IMR-90 (cell line): ENCODE measurements around the gene ADAMTS19. TPM values are rescaled to one million over a fixed set of nuclear protein-coding genes. Genes with fewer than 3 reads are reported as not detected.
"Not testable (repeated sequence)": the region's sequence is repeated elsewhere in the genome, so short reads cannot be mapped to it uniquely, and the experiment has no call there.

Experiments
- ATAC-seq: fragments of 200-7000 bp; cut with Tn5 transposase; 2 replicates; pipeline ENCODE4 v1.9.1; 2020; ENCODE audit warnings: low read depth, mild to moderate bottlenecking, moderate library complexity
- BruUV-seq: library from RNA; stranded (reverse); fragments of 400-500 nt; replicated peaks from 2 replicates; lab custom pipeline; 2021; lab: Mats Ljungman, UMichigan
- CTCF ChIA-PET: fragments of 300-600 bp; formaldehyde crosslinking; extraction: SDS; loops from one replicate; lab custom pipeline; 2021; ENCODE audit warnings: antibody characterized with exemption; lab: Yijun Ruan, JAX
- POLR2A ChIA-PET: fragments of 300-600 bp; sonication (Branson Sonifier 250); formaldehyde crosslinking; loops from one replicate; lab custom pipeline; 2022; ENCODE audit warnings: antibody characterized with exemption; ENCODE audit not compliant: unreplicated experiment; lab: Charles Lee
- DNase-seq: peaks from one replicate; pipeline ENCODE4 v3.0.0; 2013
- H2AFZ ChIP-seq: replicated peaks from 2 replicates; pipeline ENCODE3; 2013; ENCODE audit warnings: low read length, mild to moderate bottlenecking; ENCODE audit not compliant: poor library complexity
- H2AK5ac ChIP-seq: 2 replicates; pipeline ENCODE4 v1.6.1; 2013; ENCODE audit warnings: low read depth, low read length, inconsistent platforms
- H2AK9ac ChIP-seq: replicated peaks from 2 replicates; pipeline ENCODE3; 2013; ENCODE audit warnings: mild to moderate bottlenecking, low read depth, low read length, moderate library complexity; ENCODE audit not compliant: poor library complexity
- H2BK120ac ChIP-seq: 2 replicates; pipeline ENCODE4 v1.6.1; 2013; ENCODE audit warnings: low read depth, low read length, inconsistent platforms
- H2BK15ac ChIP-seq: 3 replicates; pipeline ENCODE4 v1.6.1; 2013; ENCODE audit warnings: low read depth, low read length, inconsistent platforms
- H2BK20ac ChIP-seq: 2 replicates; pipeline ENCODE4 v1.6.1; 2013; ENCODE audit warnings: low read depth, mild to moderate bottlenecking, inconsistent platforms, low read length, moderate library complexity
- H2BK5ac ChIP-seq: 2 replicates; pipeline ENCODE4 v1.6.1; 2013; ENCODE audit warnings: mild to moderate bottlenecking, low read depth, low read length, inconsistent platforms; ENCODE audit not compliant: poor library complexity, severe bottlenecking
- H3K14ac ChIP-seq: replicated peaks from 2 replicates; pipeline ENCODE4 v1.6.1; 2013; ENCODE audit warnings: low read depth, low read length, inconsistent platforms
- H3K18ac ChIP-seq: 2 replicates; pipeline ENCODE4 v1.6.1; 2013; ENCODE audit warnings: low read depth, low read length, control low read depth
- H3K23ac ChIP-seq: 2 replicates; pipeline ENCODE4 v1.6.1; 2013; ENCODE audit warnings: low read depth, low read length, inconsistent platforms
- H3K27ac ChIP-seq: 2 replicates; pipeline ENCODE4 v1.5.1; 2013; ENCODE audit warnings: mild to moderate bottlenecking, control low read depth, low read length; ENCODE audit not compliant: insufficient read depth
- H3K27me3 ChIP-seq: 2 replicates; pipeline ENCODE4 v1.6.1; 2013; ENCODE audit warnings: low read length; ENCODE audit not compliant: control insufficient read depth, insufficient read depth
- H3K36me3 ChIP-seq: 2 replicates; pipeline ENCODE4 v1.6.1; 2013; ENCODE audit warnings: low read length, mixed read lengths; ENCODE audit not compliant: control insufficient read depth, insufficient read depth
- H3K4ac ChIP-seq: 2 replicates; pipeline ENCODE4 v1.6.1; 2013; ENCODE audit warnings: low read depth, low read length, inconsistent platforms
- H3K4me1 ChIP-seq: 2 replicates; pipeline ENCODE4 v1.6.1; 2013; ENCODE audit warnings: low read length, mixed read lengths; ENCODE audit not compliant: control insufficient read depth, insufficient read depth
- H3K4me2 ChIP-seq: 2 replicates; pipeline ENCODE4 v1.6.1; 2013; ENCODE audit warnings: low read depth, mild to moderate bottlenecking, control low read depth, low read length, moderate library complexity
- H3K4me3 ChIP-seq: 2 replicates; pipeline ENCODE4 v1.5.1; 2013; ENCODE audit warnings: low read depth, mild to moderate bottlenecking, control low read depth, low read length, moderate library complexity; ENCODE audit not compliant: insufficient read depth
- H3K56ac ChIP-seq: 2 replicates; pipeline ENCODE4 v1.6.1; 2013; ENCODE audit warnings: low read length, inconsistent platforms; ENCODE audit not compliant: insufficient read depth; ENCODE audit errors: extremely low read depth
- H3K79me1 ChIP-seq, 2 experiments: 2 replicates each; pipeline ENCODE4 v1.6.1; 2013; ENCODE audit warnings: low read length in 2 of 2, inconsistent platforms in 1 of 2, low read depth in 1 of 2
- H3K9ac ChIP-seq: 2 replicates; pipeline ENCODE4 v1.6.1; 2013; ENCODE audit warnings: low read depth, low read length, control low read depth
- H3K9me1 ChIP-seq: 2 replicates; pipeline ENCODE4 v1.6.1; 2013; ENCODE audit warnings: low read length, inconsistent platforms; ENCODE audit not compliant: insufficient read depth
- H3K9me3 ChIP-seq: 2 replicates; pipeline ENCODE4 v1.6.1; 2013; ENCODE audit warnings: low read length; ENCODE audit not compliant: control insufficient read depth, insufficient read depth
- H4K20me1 ChIP-seq: 2 replicates; pipeline ENCODE4 v1.6.1; 2013; ENCODE audit warnings: low read length, inconsistent platforms; ENCODE audit not compliant: insufficient read depth
- H4K5ac ChIP-seq: 2 replicates; pipeline ENCODE4 v1.6.1; 2013; ENCODE audit warnings: mild to moderate bottlenecking, low read depth, low read length, control low read depth
- H4K8ac ChIP-seq, 2 experiments: 2 replicates each; pipeline ENCODE4 v1.6.1; 2013; ENCODE audit warnings: low read depth in 2 of 2, low read length in 2 of 2, control low read depth in 1 of 2, inconsistent platforms in 1 of 2
- H4K91ac ChIP-seq: 2 replicates; pipeline ENCODE4 v1.6.1; 2013; ENCODE audit warnings: low read depth, low read length, inconsistent platforms; ENCODE audit not compliant: insufficient read depth
- WGBS, 2 experiments: methylation state at CpG; one replicate each; pipeline versions ENCODE4 v1.1.5 to v1.1.7; 2013; ENCODE audit warnings: missing lambda C conversion rate in 2 of 2; ENCODE audit not compliant: insufficient read length in 1 of 2; ENCODE audit errors: extremely low coverage in 2 of 2; 5-methylcytosine and 5-hydroxymethylcytosine counted together
- dilution Hi-C: fragments of 300-500 bp; cut with HindIII; formaldehyde crosslinking; loops from one replicate; pipeline ENCODE4 v1.14.3; 2018; ENCODE audit warnings: low sequenced_read_pairs; ENCODE audit not compliant: unreplicated experiment
- in situ Hi-C: fragments of 300-500 bp; cut with MboI; formaldehyde crosslinking; loops from 3 replicates; pipeline ENCODE4 v1.14.3; 2019; ENCODE audit warnings: low sequenced_read_pairs, inconsistent platforms, mixed read lengths
- intact Hi-C: fragments of 100-400 bp; cut with micrococcal nuclease; formaldehyde crosslinking; loops from 2 replicates; pipeline ENCODE4 v1.10.0; 2022
- polyA plus RNA-seq, 3 experiments: library from polyadenylated mRNA; depleted of rRNA; stranded (reverse); fragments of >200 nt; gene quantifications; 2 replicates each; pipeline ENCODE4 v1.2.3, GENCODE V29; 2012; ENCODE audit warnings: low replicate concordance in 1 of 3
- total RNA-seq: library from RNA; depleted of rRNA; stranded (reverse); fragments of >200 nt; gene quantifications from 2 replicates; pipeline ENCODE4 v1.2.3, GENCODE V29; 2012

Gene ADAMTS19
- total and polyA plus RNA-seq, 2 of the 4 experiments (the other 2 are of a cell fraction), result under 0.01 to 0.17 TPM

DNA sequence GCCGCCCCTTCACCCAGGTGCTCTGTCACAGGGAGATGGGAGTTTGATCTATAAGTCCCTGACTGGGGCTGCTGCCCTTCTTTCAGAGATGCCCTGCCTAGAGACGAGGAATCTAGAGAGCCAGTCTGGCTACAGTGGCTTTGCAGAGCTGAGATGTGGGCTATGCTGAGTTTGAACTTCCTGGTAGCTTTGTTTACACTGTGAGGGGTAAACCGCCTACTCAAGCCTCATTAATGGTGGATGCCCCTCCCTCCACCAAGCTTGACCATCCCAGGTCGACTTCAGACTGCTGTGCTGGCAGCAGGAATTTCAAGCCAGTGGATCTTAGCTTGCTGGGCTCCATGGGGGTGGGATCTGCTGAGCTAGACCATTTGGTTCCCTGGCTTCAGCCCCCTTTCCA is 124.4 kb downstream of the ADAMTS19 start:
- H3K56ac ChIP-seq, H3K27ac ChIP-seq, H2BK15ac ChIP-seq, H2AK5ac ChIP-seq, H2BK20ac ChIP-seq, H4K5ac ChIP-seq, H2BK5ac ChIP-seq, H3K9me3 ChIP-seq, CTCF ChIA-PET, H3K4me3 ChIP-seq, H4K8ac ChIP-seq, H3K18ac ChIP-seq, H2BK120ac ChIP-seq, in situ Hi-C loops, H3K27me3 ChIP-seq, H2AFZ ChIP-seq, H4K20me1 ChIP-seq, H3K36me3 ChIP-seq, H4K91ac ChIP-seq, H3K79me1 ChIP-seq, DNase-seq, H3K23ac ChIP-seq, ATAC-seq, H3K9me1 ChIP-seq, dilution Hi-C loops, H3K4me1 ChIP-seq, intact Hi-C loops, H2AK9ac ChIP-seq, H3K4me2 ChIP-seq, H3K4ac ChIP-seq, POLR2A ChIA-PET, H3K14ac ChIP-seq, H3K9ac ChIP-seq, BruUV-seq: not testable (repeated sequence)
- no CpG with 5 or more reads among the region's 4 CpGs for WGBS, 2 experiments
